HG02973 (cell line): ENCODE data around the gene TNS3.
A peak's percentile ranks its signal among the peaks of the same experiment; 100 is the strongest.
"Not testable (repeated sequence)": the region's sequence is repeated elsewhere in the genome, so short reads cannot be mapped to it uniquely, and the experiment has no call there.

Source experiments
- ATAC-seq: cut with Tn5 transposase; IDR thresholded peaks from one replicate; pipeline ENCODE4 v1.9.1; 2021; ENCODE audit warnings: moderate library complexity; ENCODE audit not compliant: unreplicated experiment

Gene TNS3

GRCh38 chr7:47273088-47273487 lies 308.8 kb downstream of the TNS3 start:
- no peak for ATAC-seq

GRCh38 chr7:47271749-47272148 lies 310.2 kb downstream of the TNS3 start:
- ATAC-seq: no peak

- ATAC-seq: no peak
Observed at GRCh38 chr7:47268851-47269836, 312.8 kb downstream of the TNS3 start.

GRCh38 chr7:47267346-47267745 lies 314.6 kb downstream of the TNS3 start:
- no peak for ATAC-seq

- no peak for ATAC-seq
Observed at GRCh38 chr7:47266799-47267198, 315.1 kb downstream of the TNS3 start.

- peak; percentile 76 for ATAC-seq
Observed at GRCh38 chr7:47266131-47266706, 315.7 kb downstream of the TNS3 start.

GRCh38 chr7:47265621-47266020 lies 316.3 kb downstream of the TNS3 start:
- ATAC-seq: no peak

GRCh38 chr7:47264021-47264651 lies 317.8 kb downstream of the TNS3 start:
- no peak for ATAC-seq

GRCh38 chr7:47262881-47263280 lies 319.0 kb downstream of the TNS3 start:
- no peak for ATAC-seq

GRCh38 chr7:47262160-47262559 lies 319.8 kb downstream of the TNS3 start:
- not testable (repeated sequence) for ATAC-seq

GRCh38 chr7:47260270-47260669 lies 321.6 kb downstream of the TNS3 start:
- ATAC-seq: no peak

- ATAC-seq: no peak
Observed at GRCh38 chr7:47259682-47260081, 322.2 kb downstream of the TNS3 start.

GRCh38 chr7:47258798-47259197 lies 323.1 kb downstream of the TNS3 start:
- no peak for ATAC-seq

- no peak for ATAC-seq
Observed at GRCh38 chr7:47256016-47256415, 325.9 kb downstream of the TNS3 start.

GRCh38 chr7:47255441-47255840 lies 326.5 kb downstream of the TNS3 start:
- no peak for ATAC-seq

GRCh38 chr7:47255007-47255406 lies 326.9 kb downstream of the TNS3 start:
- ATAC-seq: no peak

- ATAC-seq: peak; percentile 83
Observed at GRCh38 chr7:47254081-47254977, 327.6 kb downstream of the TNS3 start.

- peak; percentile 19 for ATAC-seq
Observed at GRCh38 chr7:47253650-47254080, 328.2 kb downstream of the TNS3 start.

- no peak for ATAC-seq
Observed at GRCh38 chr7:47252675-47253074, 329.2 kb downstream of the TNS3 start.

- ATAC-seq: no peak
Observed at GRCh38 chr7:47249361-47249760, 332.6 kb downstream of the TNS3 start.

GRCh38 chr7:47248797-47249196 lies 333.1 kb downstream of the TNS3 start:
- ATAC-seq: no peak
